ENCODE results near the gene KANK4. TPM values are rescaled to one million over a fixed set of nuclear protein-coding genes. Genes with fewer than 3 reads are reported as not detected.

The KANK4 gene
- total RNA-seq, 4 donors from 2014 or later, result 2.5 TPM; not detected in 3

GRCh38 chr1:62228883-62229187, 90.4 kb downstream of the KANK4 start:
- peak in 1 of 3 donors; percentile 27 for DNase-seq
- Histone ChIP-seq H3K4me1 (no peaks in the 10 kb centered on the region), H3K4me3 (no peak overlapping the region)

DNA sequence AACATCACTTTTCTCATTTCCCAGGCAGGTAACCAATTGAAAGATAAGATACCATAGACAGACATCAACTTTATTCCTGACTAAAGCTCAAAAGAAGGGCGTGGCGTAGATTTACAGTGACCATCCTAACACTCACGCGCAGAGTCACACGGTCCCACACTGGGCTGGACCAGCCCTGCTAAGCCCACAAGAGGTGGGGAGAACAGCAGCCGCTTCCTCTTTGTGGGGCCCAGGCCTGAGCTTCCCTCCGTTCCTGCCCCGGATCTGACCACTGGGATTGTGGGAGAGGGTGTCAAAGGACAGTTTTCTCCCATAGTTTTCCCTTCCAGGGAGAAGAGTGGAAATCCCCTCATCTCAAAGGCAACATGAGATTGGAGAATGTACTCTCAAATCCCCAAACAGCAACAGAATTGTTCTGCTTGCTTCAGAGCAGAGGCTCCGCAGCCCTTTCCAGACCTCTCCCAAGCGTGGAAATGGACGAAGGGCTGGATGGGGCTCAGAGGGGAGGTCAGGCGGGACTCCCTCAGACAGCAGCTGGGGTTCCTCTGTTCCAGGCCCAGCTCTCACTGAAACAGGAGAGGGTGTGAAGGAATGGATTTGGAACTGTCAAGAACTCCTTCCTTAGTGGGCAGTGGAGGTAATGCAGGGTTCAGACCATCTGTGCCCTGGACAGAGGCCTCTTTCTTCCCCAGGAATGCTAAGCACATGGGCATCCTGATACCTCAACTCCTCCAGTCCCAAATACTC, 90.9 kb downstream of the KANK4 start:
- Histone ChIP-seq H3K27ac (no peak overlapping the region), H3K4me1 (no peaks in the 10 kb centered on the region), H3K9me3 (no peaks in the 10 kb centered on the region), H3K27me3 (no peaks in the 10 kb centered on the region), H3K4me3 (no peak overlapping the region), H3K36me3 (no peaks in the 10 kb centered on the region)
- TF ChIP-seq CTCF (IDR thresholded peaks at IDR 0.05) (no peak), POLR2A (IDR thresholded peaks at IDR 0.05) (no peak)
- peak in 1 of 3 donors; percentile 19 for DNase-seq

More at GRCh38 chr1:62228883-62229187, 90.4 kb downstream of the KANK4 start:
- Histone ChIP-seq H3K36me3 (no peaks in the 10 kb centered on the region), H3K27ac (no peak overlapping the region), H3K9me3 (no peaks in the 10 kb centered on the region), H3K27me3 (no peaks in the 10 kb centered on the region)
- no peak for TF ChIP-seq POLR2A (IDR thresholded peaks at IDR 0.05)
- no peak for TF ChIP-seq CTCF (IDR thresholded peaks at IDR 0.05)

GRCh38 chr1:62227496-62227895, 91.7 kb downstream of the KANK4 start:
- TF ChIP-seq CTCF (IDR thresholded peaks at IDR 0.05) (no peak), POLR2A (IDR thresholded peaks at IDR 0.05) (no peak)
- H3K27ac ChIP-seq, result no peak overlapping the region
- H3K27me3 ChIP-seq, result no peaks in the 10 kb centered on the region

GRCh38 chr1:62224182-62224581, 95.1 kb downstream of the KANK4 start:
- H3K27me3 ChIP-seq, result no peaks in the 10 kb centered on the region
- H3K4me3 ChIP-seq, result no peak overlapping the region
- H3K36me3 ChIP-seq, result no peaks in the 10 kb centered on the region
- no peak for TF ChIP-seq CTCF (IDR thresholded peaks at IDR 0.05)
- no peak for DNase-seq
- H3K4me1 ChIP-seq, result no peaks in the 10 kb centered on the region
- H3K27ac ChIP-seq, result no peak overlapping the region
- H3K9me3 ChIP-seq, result no peaks in the 10 kb centered on the region

More at GRCh38 chr1:62227496-62227895, 91.7 kb downstream of the KANK4 start:
- Histone ChIP-seq H3K9me3 (no peaks in the 10 kb centered on the region), H3K4me1 (no peaks in the 10 kb centered on the region), H3K4me3 (no peak overlapping the region), H3K36me3 (no peaks in the 10 kb centered on the region)
- DNase-seq, result peak in 1 of 3 donors; percentile 24

GRCh38 chr1:62222321-62222720, 96.9 kb downstream of the KANK4 start:
- TF ChIP-seq CTCF (IDR thresholded peaks at IDR 0.05), result no peak
- TF ChIP-seq POLR2A (IDR thresholded peaks at IDR 0.05), result no peak

More at GRCh38 chr1:62222321-62222720, 96.9 kb downstream of the KANK4 start:
- H3K36me3 ChIP-seq, result no peaks in the 10 kb centered on the region
- H3K9me3 ChIP-seq, result no peaks in the 10 kb centered on the region
- H3K27me3 ChIP-seq, result no peaks in the 10 kb centered on the region
- no peaks in the 10 kb centered on the region for H3K4me1 ChIP-seq
- H3K4me3 ChIP-seq, result no peak overlapping the region
- DNase-seq, result no peak
- no peak overlapping the region for H3K27ac ChIP-seq
